GM23338 (cell line): Measurements from ENCODE around the gene LRMDA. TPM values are rescaled to one million over a fixed set of nuclear protein-coding genes. Genes with fewer than 3 reads are reported as not detected.

Experiments used
- ATAC-seq: fragments of 200-7000 bp; cut with Tn5 transposase; 3 replicates; pipeline ENCODE4 v1.9.1; 2020
- DNase-seq: peaks from one replicate; pipeline ENCODE4 v3.0.0-alpha.2; 2015; ENCODE audit warnings: low spot score
- H2AFZ ChIP-seq: fragments of 200-600 bp; sonication (generic); 2 replicates; pipeline ENCODE4 v1.8.0; 2016; ENCODE audit warnings: antibody characterized with exemption, mild to moderate bottlenecking, moderate library complexity
- H3F3A ChIP-seq: fragments of 200-600 bp; sonication (generic); replicated peaks from 2 replicates; pipeline ENCODE4 v1.8.0; 2017; ENCODE audit warnings: antibody characterized with exemption, mixed run types, low read depth
- H3K27ac ChIP-seq: fragments of 200-600 bp; sonication (generic); 2 replicates; pipeline ENCODE4 v1.6.1; 2016; ENCODE audit warnings: low read depth
- H3K27me3 ChIP-seq: fragments of 200-600 bp; sonication (generic); 2 replicates; pipeline ENCODE4 v1.8.0; 2016; ENCODE audit warnings: mild to moderate bottlenecking, mixed run types, moderate library complexity; ENCODE audit not compliant: insufficient read depth
- H3K36me3 ChIP-seq: fragments of 200-600 bp; sonication (generic); 2 replicates; pipeline ENCODE4 v1.8.0; 2016; ENCODE audit warnings: mild to moderate bottlenecking; ENCODE audit not compliant: insufficient read depth
- H3K4me1 ChIP-seq: fragments of 200-600 bp; sonication (generic); 2 replicates; pipeline ENCODE4 v1.8.0; 2016; ENCODE audit warnings: mild to moderate bottlenecking, moderate library complexity; ENCODE audit not compliant: insufficient read depth
- H3K4me2 ChIP-seq: fragments of 200-600 bp; sonication (generic); 2 replicates; pipeline ENCODE4 v1.7.1; 2017; ENCODE audit warnings: mixed run types
- H3K4me3 ChIP-seq: fragments of 200-600 bp; sonication (generic); 2 replicates; pipeline ENCODE4 v1.6.1; 2016; ENCODE audit warnings: mixed run types
- H3K79me2 ChIP-seq: fragments of 200-600 bp; sonication (generic); replicated peaks from 2 replicates; pipeline ENCODE4 v1.8.0; 2017; ENCODE audit warnings: mild to moderate bottlenecking; ENCODE audit not compliant: insufficient read depth
- H3K9me2 ChIP-seq: fragments of 200-600 bp; sonication (generic); 2 replicates; pipeline ENCODE4 v1.8.0; 2017; ENCODE audit not compliant: insufficient read depth
- H4K20me1 ChIP-seq: fragments of 200-600 bp; sonication (generic); replicated peaks from 2 replicates; pipeline ENCODE4 v1.8.0; 2017; ENCODE audit warnings: mild to moderate bottlenecking; ENCODE audit not compliant: insufficient read depth
- H3K27ac Mint-ChIP-seq: 2 replicates; pipeline ENCODE4 v1.8.0; 2020; ENCODE audit warnings: inconsistent platforms, mild to moderate bottlenecking, moderate library complexity, mixed read lengths
- H3K27me3 Mint-ChIP-seq: 3 replicates; pipeline ENCODE4 v1.8.0; 2022; ENCODE audit warnings: low read depth, mild to moderate bottlenecking, moderate library complexity, mixed read lengths, inconsistent platforms; ENCODE audit not compliant: insufficient read depth, poor library complexity
- H3K36me3 Mint-ChIP-seq: 3 replicates; pipeline ENCODE4 v1.8.0; 2021; ENCODE audit warnings: low read depth, mild to moderate bottlenecking, inconsistent platforms, moderate library complexity, mixed read lengths
- H3K4me1 Mint-ChIP-seq: 3 replicates; pipeline ENCODE4 v1.8.0; 2020; ENCODE audit warnings: mild to moderate bottlenecking, inconsistent platforms, mixed read lengths
- H3K4me3 Mint-ChIP-seq: 3 replicates; pipeline ENCODE4 v1.8.0; 2021; ENCODE audit warnings: moderate library complexity, mild to moderate bottlenecking, inconsistent platforms, mixed read lengths
- H3K9me3 Mint-ChIP-seq: 3 replicates; pipeline ENCODE4 v1.8.0; 2020; ENCODE audit warnings: moderate library complexity, mild to moderate bottlenecking, inconsistent platforms, mixed read lengths
- CREB1 ChIP-seq: fragments of 250-450 bp; sonication (Bioruptor Pico); IDR thresholded peaks from 2 replicates; pipeline ENCODE4 v1.5.0; 2020; ENCODE audit warnings: low read depth, mild to moderate bottlenecking, moderate library complexity
- EZH2 ChIP-seq: fragments of 200-600 bp; sonication (generic); IDR thresholded peaks from one replicate; pipeline ENCODE4 v1.8.0; 2017; ENCODE audit warnings: antibody characterized with exemption, mild to moderate bottlenecking, low read depth; ENCODE audit not compliant: unreplicated experiment
- EZH2phosphoT487 ChIP-seq: fragments of 200-600 bp; sonication (generic); IDR thresholded peaks from one replicate; pipeline ENCODE4 v1.8.1; 2018; ENCODE audit warnings: antibody characterized with exemption; ENCODE audit not compliant: unreplicated experiment
- JUNB ChIP-seq: IDR thresholded peaks from one replicate; pipeline ENCODE4 v1.6.1; 2016; ENCODE audit warnings: antibody characterized with exemption; ENCODE audit not compliant: unreplicated experiment
- NANOG ChIP-seq: IDR thresholded peaks from 2 replicates; pipeline ENCODE4 v1.6.1; 2016; ENCODE audit warnings: antibody characterized with exemption, borderline replicate concordance
- REST ChIP-seq: IDR thresholded peaks from one replicate; pipeline ENCODE4 v1.6.1; 2018; ENCODE audit warnings: antibody characterized with exemption; ENCODE audit not compliant: unreplicated experiment
- STAT1 ChIP-seq: IDR thresholded peaks from one replicate; pipeline ENCODE4 v1.6.1; 2016; ENCODE audit warnings: antibody characterized with exemption; ENCODE audit not compliant: unreplicated experiment
- ZNF114 ChIP-seq: fragments of 250-450 bp; sonication (Bioruptor Pico); IDR thresholded peaks from 2 replicates; pipeline ENCODE4 v1.5.0; 2020; ENCODE audit warnings: mild to moderate bottlenecking, moderate library complexity
- ZNF331 ChIP-seq: fragments of 250-450 bp; sonication (Bioruptor Pico); IDR thresholded peaks from 2 replicates; pipeline ENCODE4 v1.5.0; 2020; ENCODE audit warnings: low read depth, mild to moderate bottlenecking, moderate library complexity
- polyA plus RNA-seq: library from polyadenylated mRNA; unstranded; fragments of >200 nt; fragmentation: Nextera tagmentation; extraction: Ambion mirVana; gene quantifications from 2 replicates; pipeline ENCODE4 v1.2.1, GENCODE V29; 2016
- total RNA-seq: library from RNA; depleted of rRNA; stranded (reverse); fragments of >200 nt; shearing (Covaris generic); gene quantifications from 2 replicates; pipeline ENCODE4 v1.2.3, GENCODE V29; 2014
- TF ChIP-seq, protein P1 (sequence below): IDR thresholded peaks from 2 replicates; pipeline ENCODE4 v1.6.1; 2016; ENCODE audit warnings: antibody characterized with exemption
- TF ChIP-seq, protein P2 (sequence below): fragments of 250-450 bp; sonication (Bioruptor Pico); IDR thresholded peaks from 2 replicates; pipeline ENCODE4 v1.5.0; 2020; ENCODE audit warnings: mild to moderate bottlenecking, moderate library complexity

The LRMDA gene
- total and polyA plus RNA-seq, 2 experiments from 2014 or later, result 0.90 to 1.8 TPM

GRCh38 chr10:76000550-76000949, 569.1 kb downstream of the LRMDA start (continued):
- no peak for TF ChIP-seq REST
- TF ChIP-seq, protein P1, sequence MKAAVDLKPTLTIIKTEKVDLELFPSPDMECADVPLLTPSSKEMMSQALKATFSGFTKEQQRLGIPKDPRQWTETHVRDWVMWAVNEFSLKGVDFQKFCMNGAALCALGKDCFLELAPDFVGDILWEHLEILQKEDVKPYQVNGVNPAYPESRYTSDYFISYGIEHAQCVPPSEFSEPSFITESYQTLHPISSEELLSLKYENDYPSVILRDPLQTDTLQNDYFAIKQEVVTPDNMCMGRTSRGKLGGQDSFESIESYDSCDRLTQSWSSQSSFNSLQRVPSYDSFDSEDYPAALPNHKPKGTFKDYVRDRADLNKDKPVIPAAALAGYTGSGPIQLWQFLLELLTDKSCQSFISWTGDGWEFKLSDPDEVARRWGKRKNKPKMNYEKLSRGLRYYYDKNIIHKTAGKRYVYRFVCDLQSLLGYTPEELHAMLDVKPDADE, result no peak
- TF ChIP-seq EZH2phosphoT487, result no peak

GRCh38 chr10:76001019-76001418, 569.6 kb downstream of the LRMDA start:
- H4K20me1 ChIP-seq, result no peaks in the 10 kb centered on the region
- no peaks in the 10 kb centered on the region; the same call in 2 of the 3 replicates for H3K9me3 Mint-ChIP-seq
- H3K27me3 Mint-ChIP-seq, result peaks cover 15% of the 10 kb centered on the region
- TF ChIP-seq EZH2 (no peak), REST (no peak), CREB1 (CRISPR knock-in tag) (no peak), ZNF331 (CRISPR knock-in tag) (no peak), JUNB (no peak), EZH2phosphoT487 (no peak), ZNF114 (CRISPR knock-in tag) (no peak), NANOG (no peak), STAT1 (no peak)
- TF ChIP-seq, protein P2, sequence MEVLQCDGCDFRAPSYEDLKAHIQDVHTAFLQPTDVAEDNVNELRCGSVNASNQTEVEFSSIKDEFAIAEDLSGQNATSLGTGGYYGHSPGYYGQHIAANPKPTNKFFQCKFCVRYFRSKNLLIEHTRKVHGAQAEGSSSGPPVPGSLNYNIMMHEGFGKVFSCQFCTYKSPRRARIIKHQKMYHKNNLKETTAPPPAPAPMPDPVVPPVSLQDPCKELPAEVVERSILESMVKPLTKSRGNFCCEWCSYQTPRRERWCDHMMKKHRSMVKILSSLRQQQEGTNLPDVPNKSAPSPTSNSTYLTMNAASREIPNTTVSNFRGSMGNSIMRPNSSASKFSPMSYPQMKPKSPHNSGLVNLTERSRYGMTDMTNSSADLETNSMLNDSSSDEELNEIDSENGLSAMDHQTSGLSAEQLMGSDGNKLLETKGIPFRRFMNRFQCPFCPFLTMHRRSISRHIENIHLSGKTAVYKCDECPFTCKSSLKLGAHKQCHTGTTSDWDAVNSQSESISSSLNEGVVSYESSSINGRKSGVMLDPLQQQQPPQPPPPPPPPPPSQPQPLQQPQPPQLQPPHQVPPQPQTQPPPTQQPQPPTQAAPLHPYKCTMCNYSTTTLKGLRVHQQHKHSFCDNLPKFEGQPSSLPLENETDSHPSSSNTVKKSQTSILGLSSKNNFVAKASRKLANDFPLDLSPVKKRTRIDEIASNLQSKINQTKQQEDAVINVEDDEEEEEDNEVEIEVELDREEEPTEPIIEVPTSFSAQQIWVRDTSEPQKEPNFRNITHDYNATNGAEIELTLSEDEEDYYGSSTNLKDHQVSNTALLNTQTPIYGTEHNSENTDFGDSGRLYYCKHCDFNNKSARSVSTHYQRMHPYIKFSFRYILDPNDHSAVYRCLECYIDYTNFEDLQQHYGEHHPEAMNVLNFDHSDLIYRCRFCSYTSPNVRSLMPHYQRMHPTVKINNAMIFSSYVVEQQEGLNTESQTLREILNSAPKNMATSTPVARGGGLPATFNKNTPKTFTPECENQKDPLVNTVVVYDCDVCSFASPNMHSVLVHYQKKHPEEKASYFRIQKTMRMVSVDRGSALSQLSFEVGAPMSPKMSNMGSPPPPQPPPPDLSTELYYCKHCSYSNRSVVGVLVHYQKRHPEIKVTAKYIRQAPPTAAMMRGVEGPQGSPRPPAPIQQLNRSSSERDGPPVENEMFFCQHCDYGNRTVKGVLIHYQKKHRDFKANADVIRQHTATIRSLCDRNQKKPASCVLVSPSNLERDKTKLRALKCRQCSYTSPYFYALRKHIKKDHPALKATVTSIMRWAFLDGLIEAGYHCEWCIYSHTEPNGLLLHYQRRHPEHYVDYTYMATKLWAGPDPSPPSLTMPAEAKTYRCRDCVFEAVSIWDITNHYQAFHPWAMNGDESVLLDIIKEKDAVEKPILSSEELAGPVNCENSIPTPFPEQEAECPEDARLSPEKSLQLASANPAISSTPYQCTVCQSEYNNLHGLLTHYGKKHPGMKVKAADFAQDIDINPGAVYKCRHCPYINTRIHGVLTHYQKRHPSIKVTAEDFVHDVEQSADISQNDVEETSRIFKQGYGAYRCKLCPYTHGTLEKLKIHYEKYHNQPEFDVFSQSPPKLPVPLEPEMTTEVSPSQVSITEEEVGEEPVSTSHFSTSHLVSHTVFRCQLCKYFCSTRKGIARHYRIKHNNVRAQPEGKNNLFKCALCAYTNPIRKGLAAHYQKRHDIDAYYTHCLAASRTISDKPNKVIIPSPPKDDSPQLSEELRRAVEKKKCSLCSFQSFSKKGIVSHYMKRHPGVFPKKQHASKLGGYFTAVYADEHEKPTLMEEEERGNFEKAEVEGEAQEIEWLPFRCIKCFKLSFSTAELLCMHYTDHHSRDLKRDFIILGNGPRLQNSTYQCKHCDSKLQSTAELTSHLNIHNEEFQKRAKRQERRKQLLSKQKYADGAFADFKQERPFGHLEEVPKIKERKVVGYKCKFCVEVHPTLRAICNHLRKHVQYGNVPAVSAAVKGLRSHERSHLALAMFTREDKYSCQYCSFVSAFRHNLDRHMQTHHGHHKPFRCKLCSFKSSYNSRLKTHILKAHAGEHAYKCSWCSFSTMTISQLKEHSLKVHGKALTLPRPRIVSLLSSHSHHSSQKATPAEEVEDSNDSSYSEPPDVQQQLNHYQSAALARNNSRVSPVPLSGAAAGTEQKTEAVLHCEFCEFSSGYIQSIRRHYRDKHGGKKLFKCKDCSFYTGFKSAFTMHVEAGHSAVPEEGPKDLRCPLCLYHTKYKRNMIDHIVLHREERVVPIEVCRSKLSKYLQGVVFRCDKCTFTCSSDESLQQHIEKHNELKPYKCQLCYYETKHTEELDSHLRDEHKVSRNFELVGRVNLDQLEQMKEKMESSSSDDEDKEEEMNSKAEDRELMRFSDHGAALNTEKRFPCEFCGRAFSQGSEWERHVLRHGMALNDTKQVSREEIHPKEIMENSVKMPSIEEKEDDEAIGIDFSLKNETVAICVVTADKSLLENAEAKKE (CRISPR knock-in tag), result no peak

More at GRCh38 chr10:76001019-76001418, 569.6 kb downstream of the LRMDA start:
- ATAC-seq, result no peak
- Histone ChIP-seq H2AFZ (no peak overlapping the region), H3K4me2 (no peak overlapping the region), H3K36me3 (no peaks in the 10 kb centered on the region), H3K9me2 (no peaks in the 10 kb centered on the region; the same call in 1 of the 2 replicates), H3K79me2 (no peaks in the 10 kb centered on the region), H3K4me1 (peaks cover 21% of the 10 kb centered on the region), H3K27ac (no peak overlapping the region), H3K4me3 (no peak overlapping the region), H3F3A (no peaks in the 10 kb centered on the region), H3K27me3 (no peaks in the 10 kb centered on the region)
- no peak for DNase-seq
- Mint-ChIP-seq H3K4me1 (peaks cover 19% of the 10 kb centered on the region), H3K4me3 (no peak overlapping the region), H3K27ac (no peak overlapping the region), H3K36me3 (no peaks in the 10 kb centered on the region)
